GM21526 (cell line): ENCODE results near the gene CAND2.
"Not testable (repeated sequence)": the region's sequence is repeated elsewhere in the genome, so short reads cannot be mapped to it uniquely, and the experiment has no call there.

Source experiments
- ATAC-seq: cut with Tn5 transposase; IDR thresholded peaks from one replicate; pipeline ENCODE4 v1.9.1; 2021; ENCODE audit warnings: moderate library complexity; ENCODE audit not compliant: unreplicated experiment, low FRiP score

CAND2 gene

DNA sequence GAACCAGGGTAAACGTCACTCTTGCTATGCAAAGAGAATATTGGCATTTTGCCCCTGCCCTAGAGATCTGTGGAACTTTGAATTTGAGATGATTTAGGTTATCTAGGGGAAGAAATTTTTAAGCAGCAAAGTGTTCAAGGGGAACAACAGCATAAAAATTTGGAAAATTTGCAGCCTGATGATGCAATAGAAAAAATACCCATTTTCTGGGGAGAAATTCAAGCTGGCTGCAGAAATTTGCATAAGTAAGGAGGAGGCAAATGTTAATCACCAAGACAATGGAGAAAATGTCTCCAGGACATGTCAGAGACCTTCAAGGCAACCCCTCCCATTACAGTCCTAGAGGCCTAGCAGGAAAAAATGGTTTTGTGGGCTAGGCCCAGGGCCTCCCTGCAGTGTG lies 49.3 kb downstream of the CAND2 start:
- no peak for ATAC-seq

- ATAC-seq, result no peak
Measured at GRCh38 chr3:12852201-12852600, 55.7 kb downstream of the CAND2 start.

DNA sequence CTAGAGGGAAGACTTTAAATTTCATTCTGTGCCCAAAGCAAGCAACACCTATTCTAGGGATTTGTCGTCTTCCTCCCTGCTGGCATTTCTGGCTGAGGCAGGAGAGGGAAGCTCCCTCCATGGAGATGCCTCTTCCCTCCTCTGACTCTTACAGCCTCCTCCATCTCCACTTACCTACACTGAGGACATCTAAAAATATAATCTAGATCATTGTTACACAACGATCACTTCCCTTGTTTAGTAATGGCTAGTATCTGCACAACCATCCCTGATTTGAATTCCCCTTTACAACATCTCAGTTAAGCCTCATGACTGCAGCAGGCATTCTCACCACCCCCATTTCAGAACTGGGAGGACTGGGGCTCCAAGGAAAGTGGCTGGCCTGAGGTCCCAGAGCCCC lies 57.4 kb downstream of the CAND2 start:
- ATAC-seq, result not testable (repeated sequence)

DNA sequence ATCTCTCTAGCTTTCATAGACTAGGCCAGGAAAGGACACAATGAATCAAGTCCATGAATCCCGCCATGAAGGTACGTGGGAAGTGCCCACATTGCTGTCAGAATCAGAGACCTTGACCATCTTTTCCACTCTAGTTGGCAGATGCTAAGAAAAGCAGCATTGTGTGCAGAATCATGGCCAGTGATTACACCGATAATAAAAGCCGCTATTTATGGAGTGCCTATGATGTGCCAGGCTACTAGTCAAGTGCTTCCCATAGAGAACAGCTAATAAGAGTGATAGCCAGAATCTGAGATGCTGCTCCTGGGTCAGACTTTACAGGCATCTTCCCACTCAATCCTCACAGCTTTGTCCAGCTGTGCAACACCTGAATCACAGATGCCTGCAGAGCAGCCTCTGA lies 58.1 kb downstream of the CAND2 start:
- no peak for ATAC-seq

DNA sequence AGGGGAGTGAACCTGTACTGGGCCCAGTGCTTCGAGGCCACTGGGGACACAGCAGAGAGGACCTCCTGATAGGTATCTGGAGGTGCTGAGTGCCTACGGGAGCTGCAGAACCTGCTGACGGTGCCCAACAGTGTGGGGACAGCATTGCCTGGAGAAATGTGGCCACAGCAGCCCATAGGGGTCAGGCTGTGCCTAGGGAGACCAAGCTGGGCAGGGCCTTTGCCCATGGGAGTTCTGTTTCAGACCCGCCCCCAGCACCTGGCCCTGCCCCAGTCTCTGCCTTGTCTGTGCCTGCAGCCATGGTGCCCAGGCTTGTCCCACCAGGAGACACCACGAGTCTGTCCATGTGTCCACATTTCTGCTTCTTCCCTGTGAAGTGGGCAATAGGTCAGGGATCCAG lies 60.1 kb downstream of the CAND2 start:
- no peak for ATAC-seq

DNA sequence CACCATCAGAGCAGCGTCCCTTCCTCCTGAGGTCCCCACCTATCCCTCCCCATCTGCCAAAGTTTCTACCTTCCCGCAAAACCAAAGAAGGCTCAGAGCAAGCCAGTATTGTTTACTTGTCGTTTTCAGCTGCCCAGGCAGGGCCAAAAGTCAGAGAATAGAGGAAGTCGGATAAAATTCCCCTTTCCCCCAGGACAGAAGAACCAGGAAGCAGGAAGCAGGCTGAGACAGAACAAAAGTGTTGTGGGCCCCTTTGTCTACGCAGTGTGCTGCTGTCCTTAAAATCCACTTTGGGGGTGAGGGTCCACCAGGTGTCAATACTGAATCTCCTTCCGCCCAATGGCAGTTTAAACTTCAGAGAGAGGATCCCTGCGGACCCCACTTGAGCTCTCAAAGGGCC lies 63.4 kb downstream of the CAND2 start:
- ATAC-seq, result no peak

GRCh38 chr3:12861611-12862010 lies 65.1 kb downstream of the CAND2 start:
- no peak for ATAC-seq

- no peak for ATAC-seq
Measured at GRCh38 chr3:12862387-12862786, 65.9 kb downstream of the CAND2 start.

- ATAC-seq, result no peak
Measured at GRCh38 chr3:12865271-12865670, 68.8 kb downstream of the CAND2 start.

DNA sequence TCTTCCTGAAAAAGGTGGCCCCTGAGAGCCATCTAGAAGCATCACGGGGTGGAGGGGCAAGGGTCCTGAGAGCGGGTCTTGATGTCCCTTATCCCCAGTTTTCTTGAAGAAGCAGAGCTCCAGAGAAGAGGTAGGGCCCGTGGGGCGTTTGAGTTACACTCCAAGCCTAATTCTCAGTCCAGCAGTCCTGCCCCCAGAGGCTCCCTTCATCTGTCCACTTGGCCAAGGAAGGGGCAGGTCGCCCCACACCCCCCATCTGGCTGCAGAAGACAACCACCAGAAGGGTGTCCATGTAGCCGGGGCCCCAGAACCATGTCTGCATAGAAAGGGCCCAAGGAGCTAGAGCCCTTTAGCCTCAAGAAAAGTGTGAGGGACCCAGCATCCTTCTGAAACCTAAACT lies 70.4 kb downstream of the CAND2 start:
- ATAC-seq, result no peak

- peak; percentile 51 for ATAC-seq
Measured at GRCh38 chr3:12868039-12869034, 71.9 kb downstream of the CAND2 start.

GRCh38 chr3:12869035-12869621 lies 72.6 kb downstream of the CAND2 start:
- ATAC-seq, result no peak

GRCh38 chr3:12870942-12871341 lies 74.5 kb downstream of the CAND2 start:
- ATAC-seq, result no peak

GRCh38 chr3:12871404-12871983 lies 75.0 kb downstream of the CAND2 start:
- no peak for ATAC-seq

DNA sequence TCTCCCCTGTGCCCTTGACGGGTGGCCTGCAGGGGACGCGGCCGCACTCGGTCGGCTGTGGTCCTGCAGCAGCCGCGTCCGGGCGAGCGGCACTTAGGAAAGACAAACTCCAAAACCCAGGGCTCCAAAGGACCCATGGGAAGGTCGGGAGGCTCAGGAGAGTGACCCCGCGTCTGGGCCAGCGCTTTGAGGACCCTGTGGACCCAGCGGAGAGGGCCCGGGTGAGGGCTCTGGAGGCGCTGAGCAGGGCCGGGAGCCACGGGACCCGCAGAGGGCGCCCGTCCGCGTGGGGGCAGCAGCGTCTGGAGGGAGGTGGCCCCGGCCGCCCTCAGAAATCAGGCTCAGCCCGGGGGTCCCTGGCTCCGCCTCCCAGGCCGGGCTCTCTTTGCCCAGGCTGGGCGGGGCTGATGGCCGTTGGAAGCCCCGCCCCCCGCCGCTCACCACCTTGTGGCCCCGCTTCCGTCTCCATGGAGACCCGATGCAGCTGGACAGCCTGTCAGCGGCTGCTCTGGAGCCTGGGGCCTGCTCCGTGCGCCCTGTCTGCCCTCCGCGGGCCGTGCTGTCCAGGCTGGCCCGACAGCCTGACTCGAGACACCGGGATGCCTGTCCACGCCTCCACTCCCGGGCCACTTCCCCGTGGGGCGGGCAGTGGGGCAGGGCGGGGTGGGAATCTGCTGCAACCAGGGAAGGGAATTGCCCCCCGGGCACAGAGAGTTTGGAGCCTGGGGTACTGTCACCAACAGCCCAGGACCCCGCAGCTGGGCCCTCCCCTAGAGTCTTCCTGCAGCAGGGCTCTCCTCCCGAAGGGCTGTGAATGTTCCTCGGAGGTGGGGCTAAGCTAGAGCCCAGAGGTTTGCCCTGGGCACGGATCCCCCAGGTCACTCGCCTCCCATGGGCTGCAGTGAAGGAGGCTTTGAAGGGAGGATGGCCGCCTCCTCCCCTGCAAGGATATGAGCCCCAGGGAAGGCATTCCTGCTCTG lies 79.7 kb downstream of the CAND2 start:
- ATAC-seq, result no peak

DNA sequence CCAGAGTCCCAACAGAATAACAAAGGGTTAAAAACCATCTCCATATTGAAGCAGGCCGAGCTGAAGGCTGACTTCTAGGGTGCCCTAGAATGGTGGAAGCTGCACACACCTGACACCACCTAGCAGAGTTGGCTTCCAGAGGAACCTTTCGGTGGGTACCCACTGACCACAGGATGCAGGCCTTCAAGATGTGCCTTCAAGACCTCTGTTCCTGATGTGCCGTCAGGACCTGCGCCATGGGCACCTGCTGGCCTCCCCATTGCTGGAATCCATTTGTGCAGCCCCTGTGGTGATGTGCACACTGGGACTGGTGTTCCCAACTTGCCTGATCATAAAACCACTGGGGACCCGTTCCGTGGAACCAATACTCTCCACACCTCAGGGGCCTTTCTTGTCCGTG lies 80.6 kb downstream of the CAND2 start:
- ATAC-seq, result no peak

DNA sequence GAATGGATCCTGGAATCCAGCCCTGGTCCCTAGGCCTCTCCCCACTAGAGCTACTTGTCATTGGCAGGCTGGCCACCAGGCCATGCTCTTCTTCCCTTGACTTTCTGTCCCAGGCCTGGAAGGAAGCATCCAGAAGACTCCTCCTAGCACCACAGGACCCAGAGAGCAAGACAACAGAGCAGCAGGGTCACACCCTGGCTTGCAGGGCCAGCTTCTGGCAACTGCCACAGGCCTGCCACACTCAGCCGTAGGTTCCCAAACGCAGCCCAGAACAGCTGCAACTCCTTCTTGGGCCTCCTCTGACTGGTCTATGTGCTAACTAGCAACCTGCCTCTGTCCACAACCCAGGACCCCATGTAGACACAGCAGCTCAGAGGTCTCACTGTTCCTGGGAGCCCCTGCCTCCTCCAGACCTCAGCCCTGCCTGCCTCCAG lies 81.7 kb downstream of the CAND2 start:
- no peak for ATAC-seq

GRCh38 chr3:12878758-12879157 lies 82.3 kb downstream of the CAND2 start:
- ATAC-seq, result not testable (repeated sequence)

- ATAC-seq, result no peak
Measured at GRCh38 chr3:12879191-12879815, 82.8 kb downstream of the CAND2 start.

DNA sequence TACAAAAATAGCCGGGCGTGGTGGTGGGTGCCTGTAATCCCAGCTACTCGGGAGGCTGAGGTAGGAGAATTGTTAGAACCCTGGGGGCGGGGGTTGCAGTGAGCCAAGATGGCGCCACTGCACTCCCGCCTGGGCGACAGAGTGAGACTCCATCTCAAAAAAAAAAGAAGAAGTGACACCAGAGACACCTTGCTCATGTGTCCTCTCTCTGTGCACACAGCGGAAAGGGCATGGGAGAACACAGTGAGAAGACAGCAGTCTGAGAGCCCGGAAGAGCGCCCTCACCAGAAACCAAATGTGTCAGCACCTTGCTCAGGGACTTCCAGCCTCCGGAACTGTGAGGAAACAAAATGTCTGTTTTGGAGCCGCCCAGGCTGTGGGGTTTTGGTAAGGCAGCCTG lies 85.4 kb downstream of the CAND2 start:
- peak; percentile 74 for ATAC-seq
